Natural killer cell (primary cell): ENCODE results near the gene INO80B. TPM values are rescaled to one million over a fixed set of nuclear protein-coding genes. Genes with fewer than 3 reads are reported as not detected.

ENCODE experiments used
- ATAC-seq, 3 donors: fragments of 150-1000 bp in 2 of 3; fragments of 200-7000 bp in 1 of 3; cut with Tn5 transposase; 1 replicate in 1 of 3; 2 replicates in 2 of 3; pipeline ENCODE4 v1.10.0; 2021; ENCODE audit warnings: mild to moderate bottlenecking in 2 of 3, moderate library complexity in 2 of 3
- DNase-seq, 2 donors: peaks; one replicate each; pipeline versions ENCODE4 v3.0.0 to v3.0.0-alpha.2; 2013 to 2021; ENCODE audit warnings: mixed read lengths in 1 of 2
- H3K27ac ChIP-seq: one replicate; pipeline ENCODE4 v1.5.1; 2013; ENCODE audit warnings: mild to moderate bottlenecking, low read length
- H3K27me3 ChIP-seq: one replicate; pipeline ENCODE4 v1.6.1; 2013; ENCODE audit warnings: low read length; ENCODE audit not compliant: control insufficient read depth, insufficient read depth
- H3K36me3 ChIP-seq: one replicate; pipeline ENCODE4 v1.6.1; 2013; ENCODE audit warnings: low read length; ENCODE audit not compliant: control insufficient read depth, insufficient read depth
- H3K4me1 ChIP-seq: one replicate; pipeline ENCODE4 v1.6.1; 2013; ENCODE audit warnings: low read length; ENCODE audit not compliant: control insufficient read depth, insufficient read depth
- H3K4me3 ChIP-seq: one replicate; pipeline ENCODE4 v1.5.1; 2013; ENCODE audit warnings: low read length
- H3K9me3 ChIP-seq: one replicate; pipeline ENCODE4 v1.6.1; 2013; ENCODE audit warnings: low read length; ENCODE audit not compliant: control insufficient read depth, insufficient read depth
- H3K27ac Mint-ChIP-seq, 2 donors: one replicate each; pipeline ENCODE4 v1.8.0; 2022; ENCODE audit warnings: mild to moderate bottlenecking in 2 of 2, mixed read lengths in 2 of 2, moderate library complexity in 1 of 2
- H3K27me3 Mint-ChIP-seq, 2 donors: one replicate each; pipeline ENCODE4 v1.8.0; 2022; ENCODE audit warnings: low read depth in 2 of 2, mixed read lengths in 2 of 2
- H3K36me3 Mint-ChIP-seq: one replicate; pipeline ENCODE4 v1.8.0; 2022; ENCODE audit warnings: mixed read lengths
- H3K4me1 Mint-ChIP-seq, 2 donors: one replicate each; pipeline ENCODE4 v1.8.0; 2022; ENCODE audit warnings: mixed read lengths in 2 of 2
- H3K4me3 Mint-ChIP-seq: one replicate; pipeline ENCODE4 v1.8.0; 2022; ENCODE audit warnings: mild to moderate bottlenecking, moderate library complexity, mixed read lengths
- H3K9me3 Mint-ChIP-seq, 2 donors: one replicate each; pipeline ENCODE4 v1.8.0; 2022; ENCODE audit warnings: mixed read lengths in 2 of 2
- WGBS: methylation state at CpG from one replicate; pipeline ENCODE4 v1.1.7; 2013; ENCODE audit warnings: missing lambda C conversion rate; ENCODE audit not compliant: insufficient coverage; 5-methylcytosine and 5-hydroxymethylcytosine counted together
- intact Hi-C: fragments of 100-400 bp; cut with micrococcal nuclease; formaldehyde crosslinking; loops from one replicate; pipeline ENCODE4 v1.14.2; 2022
- total RNA-seq, 4 donors: library from RNA; stranded (reverse); fragments of 120-200 nt in 1 of 4; gene quantifications; one replicate each; pipeline versions ENCODE4 v1.2.3 to v1.2.4, GENCODE V29; 2013 to 2022
- TF ChIP-seq, protein P1 (sequence below): fragments of 200-600 bp; IDR thresholded peaks from one replicate; pipeline ENCODE4 v1.8.0; 2022; ENCODE audit warnings: antibody characterized with exemption

INO80B gene
- total RNA-seq, 3 donors from 2014 or later (not counting 1 experiment from before 2014, with no cell fraction given), result 34.0 to 48.0 (median 37.7) TPM

DNA sequence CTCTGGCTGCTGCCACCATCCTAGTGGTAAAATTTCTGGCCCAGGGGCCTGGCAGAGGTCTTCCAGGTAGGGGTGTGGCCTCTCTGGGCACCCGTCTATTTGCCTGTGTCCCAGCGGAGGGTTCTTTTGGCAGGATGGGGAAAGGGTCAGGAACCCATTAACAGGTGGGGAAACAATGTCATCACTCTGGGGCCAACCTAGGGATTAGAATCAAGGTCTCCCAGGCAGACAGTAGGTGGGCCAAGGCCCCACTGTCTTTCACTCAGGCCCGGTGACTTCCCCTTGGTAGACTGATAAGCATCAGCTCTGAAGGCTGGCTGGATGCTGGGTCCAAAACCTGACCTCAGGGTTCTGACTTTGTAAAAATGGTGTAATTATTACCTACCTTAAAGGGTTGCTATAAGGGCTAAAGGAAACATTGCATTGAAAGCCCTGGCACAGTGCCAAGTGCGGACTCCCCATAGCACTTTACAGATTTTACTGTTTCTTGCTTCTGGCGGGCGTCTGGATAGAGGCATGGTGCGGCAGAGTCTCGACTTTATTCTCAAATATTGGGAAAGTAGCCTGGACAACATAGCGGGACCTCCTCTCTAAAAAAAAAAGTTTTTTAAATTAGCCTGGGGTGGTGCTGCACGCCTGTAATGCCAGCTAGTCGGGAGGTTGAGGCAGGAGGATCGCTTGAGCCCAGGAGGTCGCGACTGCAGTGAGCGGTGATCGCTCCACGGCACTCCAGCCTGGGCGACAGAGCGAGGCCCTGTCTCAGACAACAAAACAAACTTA is 42.3 kb downstream of the INO80B start:
- peak overlapping the region; percentile 90 for H3K4me3 Mint-ChIP-seq
- no peaks in the 10 kb centered on the region for H3K36me3 Mint-ChIP-seq
- H3K4me1 ChIP-seq, result peaks cover 36% of the 10 kb centered on the region
- 74% methylated on average over 19 of the region's 19 CpGs for WGBS
- H3K36me3 ChIP-seq, result peaks cover 18% of the 10 kb centered on the region
- peak overlapping the region; percentile 30 to 81 for H3K27ac Mint-ChIP-seq
- H3K4me3 ChIP-seq, result peak overlapping the region; percentile 52
- DNase-seq (no peak), ATAC-seq (no peak)
- peaks cover 0 to 8% of the 10 kb centered on the region in 2 donors for H3K27me3 Mint-ChIP-seq
- peaks cover 24 to 36% of the 10 kb centered on the region in 2 donors for H3K4me1 Mint-ChIP-seq
- TF ChIP-seq, protein P1, sequence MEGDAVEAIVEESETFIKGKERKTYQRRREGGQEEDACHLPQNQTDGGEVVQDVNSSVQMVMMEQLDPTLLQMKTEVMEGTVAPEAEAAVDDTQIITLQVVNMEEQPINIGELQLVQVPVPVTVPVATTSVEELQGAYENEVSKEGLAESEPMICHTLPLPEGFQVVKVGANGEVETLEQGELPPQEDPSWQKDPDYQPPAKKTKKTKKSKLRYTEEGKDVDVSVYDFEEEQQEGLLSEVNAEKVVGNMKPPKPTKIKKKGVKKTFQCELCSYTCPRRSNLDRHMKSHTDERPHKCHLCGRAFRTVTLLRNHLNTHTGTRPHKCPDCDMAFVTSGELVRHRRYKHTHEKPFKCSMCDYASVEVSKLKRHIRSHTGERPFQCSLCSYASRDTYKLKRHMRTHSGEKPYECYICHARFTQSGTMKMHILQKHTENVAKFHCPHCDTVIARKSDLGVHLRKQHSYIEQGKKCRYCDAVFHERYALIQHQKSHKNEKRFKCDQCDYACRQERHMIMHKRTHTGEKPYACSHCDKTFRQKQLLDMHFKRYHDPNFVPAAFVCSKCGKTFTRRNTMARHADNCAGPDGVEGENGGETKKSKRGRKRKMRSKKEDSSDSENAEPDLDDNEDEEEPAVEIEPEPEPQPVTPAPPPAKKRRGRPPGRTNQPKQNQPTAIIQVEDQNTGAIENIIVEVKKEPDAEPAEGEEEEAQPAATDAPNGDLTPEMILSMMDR, result no peak
- no peaks in the 10 kb centered on the region for H3K9me3 Mint-ChIP-seq
- no peak overlapping the region for H3K27ac ChIP-seq
- intact Hi-C loops, result no loop called here
- H3K9me3 ChIP-seq, result no peaks in the 10 kb centered on the region
- H3K27me3 ChIP-seq, result peaks cover 5% of the 10 kb centered on the region

DNA sequence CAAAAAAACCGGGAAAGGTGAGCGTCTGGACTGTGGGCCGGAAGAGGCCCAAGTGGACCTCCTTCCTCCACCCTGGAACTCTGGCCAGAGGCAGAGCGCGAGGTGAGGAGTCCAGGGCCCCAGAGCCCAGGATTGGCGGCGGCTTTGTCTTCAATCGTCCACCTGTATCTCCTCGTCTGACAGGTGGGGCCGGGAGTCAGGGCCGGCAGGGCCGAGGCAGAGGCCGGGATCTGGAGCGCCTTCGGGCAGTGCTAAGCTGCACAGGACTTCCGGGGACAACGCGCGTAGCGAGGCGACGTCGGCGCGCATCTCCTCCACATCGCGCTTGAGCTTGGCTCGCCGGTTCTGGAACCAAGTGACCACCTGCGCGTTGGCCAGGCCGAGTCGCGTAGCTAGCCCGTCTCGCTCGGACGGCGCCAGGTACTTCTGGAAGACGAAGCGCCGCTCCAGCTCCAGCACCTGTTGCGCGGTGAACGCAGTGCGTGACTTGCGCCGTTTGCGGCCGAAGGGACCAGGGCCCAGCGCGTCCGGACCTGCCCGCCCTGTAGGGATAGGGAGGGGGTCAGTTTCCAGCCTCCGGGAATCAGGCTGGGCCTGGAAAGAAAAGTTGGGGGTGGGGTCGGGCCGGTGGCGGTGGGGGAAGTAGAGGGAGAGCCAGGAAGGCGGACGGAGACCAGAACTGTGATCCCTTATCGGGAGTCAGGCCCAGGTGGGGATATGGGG is 43.1 kb downstream of the INO80B start:
- peak overlapping the region; percentile 30 to 81 for H3K27ac Mint-ChIP-seq
- no peaks in the 10 kb centered on the region for H3K36me3 Mint-ChIP-seq
- peaks cover 24 to 43% of the 10 kb centered on the region in 2 donors for H3K4me1 Mint-ChIP-seq
- 5% methylated on average over 61 of the region's 61 CpGs for WGBS
- Histone ChIP-seq H3K27ac (no peak overlapping the region), H3K4me3 (peak overlapping the region; percentile 52), H3K4me1 (peaks cover 43% of the 10 kb centered on the region), H3K9me3 (no peaks in the 10 kb centered on the region), H3K36me3 (peaks cover 10% of the 10 kb centered on the region), H3K27me3 (peaks cover 5% of the 10 kb centered on the region)
- TF ChIP-seq, protein P1, result no peak
- H3K27me3 Mint-ChIP-seq, result peaks cover 0 to 8% of the 10 kb centered on the region in 2 donors
- peak overlapping the region; percentile 90 for H3K4me3 Mint-ChIP-seq
- peak; percentile 48 to 51 (median 48) for ATAC-seq
- H3K9me3 Mint-ChIP-seq, result no peaks in the 10 kb centered on the region
- DNase-seq, result peak; percentile 26 to 62
- intact Hi-C loops, result no loop called here

DNA sequence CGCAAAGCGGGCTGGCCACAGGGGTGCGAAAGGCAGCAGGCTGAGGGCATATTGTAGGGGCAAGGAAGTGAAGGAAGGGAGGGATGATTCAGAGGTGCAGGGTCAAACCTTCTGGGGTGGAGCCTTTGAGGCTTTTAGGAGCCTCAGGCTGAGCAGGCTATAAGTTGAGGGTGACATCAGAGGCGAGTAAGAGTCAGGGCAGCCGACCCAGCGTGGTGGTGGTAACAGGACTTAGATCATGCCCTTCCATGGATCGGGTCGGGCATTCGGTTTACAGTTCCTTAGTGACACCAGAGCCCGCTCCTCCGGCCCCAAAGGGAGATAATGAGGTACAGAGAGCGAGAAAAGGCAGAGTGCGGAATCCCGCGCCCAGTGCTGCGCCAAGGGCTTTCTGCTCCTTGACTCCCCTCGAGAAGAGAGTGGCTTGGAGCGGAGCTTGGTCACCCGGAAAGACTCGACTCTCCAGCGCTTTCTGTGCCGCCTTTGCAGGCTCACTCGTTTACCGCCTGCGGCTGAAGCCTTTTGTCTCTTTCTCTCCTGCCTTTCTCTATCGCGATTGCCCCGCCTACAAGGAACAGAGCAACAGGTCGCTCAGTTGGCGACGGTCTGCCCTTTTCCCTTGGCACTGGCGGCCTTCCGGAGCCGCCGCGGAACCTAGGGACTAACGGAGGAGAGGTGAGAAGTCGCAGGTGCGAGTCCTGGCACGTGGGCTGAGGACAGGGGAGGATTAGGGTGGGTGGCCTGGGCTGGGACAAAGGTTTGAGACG is 43.8 kb downstream of the INO80B start:
- DNase-seq, result peak in 1 of 2 donors; percentile 41
- Mint-ChIP-seq H3K4me3 (peak overlapping the region; percentile 90), H3K27ac (peak overlapping the region; percentile 30 to 81), H3K9me3 (no peaks in the 10 kb centered on the region), H3K4me1 (peaks cover 24 to 51% of the 10 kb centered on the region in 2 donors), H3K36me3 (no peaks in the 10 kb centered on the region), H3K27me3 (peaks cover 0 to 8% of the 10 kb centered on the region in 2 donors)
- WGBS, result 1% methylated on average over 41 of the region's 41 CpGs
- no peaks in the 10 kb centered on the region for H3K9me3 ChIP-seq
- peaks cover 5% of the 10 kb centered on the region for H3K27me3 ChIP-seq
- peak overlapping the region; percentile 52 for H3K4me3 ChIP-seq
- peaks cover 51% of the 10 kb centered on the region for H3K4me1 ChIP-seq
- H3K27ac ChIP-seq, result no peak overlapping the region
- ATAC-seq, result peak; percentile 25 to 52 (median 33)
- H3K36me3 ChIP-seq, result peaks cover 4% of the 10 kb centered on the region
- intact Hi-C loops, result no loop called here
- TF ChIP-seq, protein P1, result no peak
